Measurements from ENCODE around the gene AK6. TPM values are rescaled to one million over a fixed set of nuclear protein-coding genes. Genes with fewer than 3 reads are reported as not detected.

Gene AK6
- total RNA-seq, 2 donors from 2014 or later: 34.4 to 36.1 TPM

Other genes starting within 250 kb of the AK6 start
- 1 to 10 TPM; 1.9 to 3.0 TPM for gene CCNB1, start 202.4 kb downstream of the AK6 start, total RNA-seq
- 1 to 10 TPM; 2.5 to 3.4 TPM for gene CENPH, start 179.9 kb downstream of the AK6 start, total RNA-seq
- gene CDK7, start 134.6 kb downstream of the AK6 start, total RNA-seq: 10 to 100 TPM; 11.1 to 14.4 TPM
- 1 to 10 TPM; 3.5 to 3.7 TPM for gene CCDC125, start 36.7 kb downstream of the AK6 start, total RNA-seq
- 10 to 100 TPM; 31.2 to 42.1 TPM for gene TAF9, start within 50 bp of the AK6 start, total RNA-seq
- gene RAD17, start 298 bp upstream of the AK6 start, total RNA-seq: 10 to 100 TPM; 15.0 to 17.4 TPM
- 1 to 10 TPM; 2.0 to 2.2 TPM for gene MARVELD2, start 45.6 kb upstream of the AK6 start, total RNA-seq
- gene OCLN, start 123.3 kb upstream of the AK6 start, total RNA-seq: 1 to 10 TPM; 1.7 to 2.0 TPM
- 10 to 100 TPM; 14.6 to 17.0 TPM for gene GTF2H2C, start 190.7 kb upstream of the AK6 start, total RNA-seq

Measured in left cardiac atrium (tissue), 2 donors.